COR-L47 (cell line): ENCODE data around the gene CCDC187.
"Not testable (repeated sequence)": the region's sequence is repeated elsewhere in the genome, so short reads cannot be mapped to it uniquely, and the experiment has no call there.

Source experiments
- DNase-seq: peaks from one replicate; lab custom pipeline; 2025; lab: John Stamatoyannopoulos, UW

The CCDC187 gene

DNA sequence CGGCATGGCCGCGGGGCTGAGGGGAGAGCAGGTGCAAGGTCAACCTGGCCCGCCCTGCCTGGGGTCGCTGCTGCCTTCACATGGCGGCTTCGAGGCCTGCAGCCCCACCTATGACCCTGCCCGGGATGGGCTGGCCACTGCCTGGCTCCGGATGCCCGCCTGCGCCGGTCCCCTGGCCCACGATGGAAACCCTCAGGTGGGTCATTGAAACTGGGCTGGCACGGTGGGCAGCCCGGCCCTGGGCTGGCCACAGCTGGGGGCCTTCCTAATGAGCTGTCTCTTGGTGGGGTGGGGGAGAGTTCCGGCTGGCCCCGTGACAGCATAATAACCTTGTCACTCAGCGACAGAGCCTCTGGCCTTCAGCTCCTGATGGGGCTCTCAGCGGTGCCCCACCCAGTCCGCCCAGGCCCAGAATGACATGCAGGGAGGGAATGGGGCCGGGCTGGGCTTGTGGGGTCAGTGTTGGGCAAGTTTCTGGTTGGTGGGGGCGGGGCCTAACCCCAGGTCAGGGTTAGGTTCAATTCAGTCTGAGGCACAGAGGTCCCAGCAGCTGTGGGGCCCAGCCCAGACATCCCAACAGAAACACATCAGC lies at the start of gene CCDC187:
CCDC187 (minus strand) TSS at position 270 of the 592 bp plus-strand sequence; CDS start at position 6, 264 bp downstream.
- DNase-seq = no peak

GRCh38 chr9:136353088-136353487 lies 49.2 kb upstream of the CCDC187 start:
- DNase-seq = no peak

DNA sequence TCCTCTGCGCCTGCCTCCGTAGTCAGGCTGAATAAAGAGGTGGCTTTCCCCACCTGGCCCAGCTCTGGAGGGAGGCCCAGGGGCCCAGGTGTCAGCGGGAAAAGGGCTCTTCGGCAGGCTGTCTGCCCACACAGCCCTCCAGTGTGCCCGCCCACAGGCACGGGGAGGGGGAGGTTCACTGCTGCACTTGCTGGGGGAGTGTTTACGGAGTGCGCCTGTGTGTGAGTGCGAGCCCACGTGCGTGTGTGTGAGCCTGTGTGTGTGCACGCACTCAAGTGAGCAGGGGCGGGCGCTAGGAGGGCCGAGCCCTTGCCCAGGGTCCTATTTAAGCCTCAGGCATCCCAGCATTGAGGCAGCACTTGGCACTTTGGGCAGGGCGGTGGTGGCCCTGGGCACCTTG lies 48.8 kb upstream of the CCDC187 start:
- no peak for DNase-seq

- DNase-seq = not testable (repeated sequence)
Measured at GRCh38 chr9:136351868-136352267, 48.0 kb upstream of the CCDC187 start.

DNA sequence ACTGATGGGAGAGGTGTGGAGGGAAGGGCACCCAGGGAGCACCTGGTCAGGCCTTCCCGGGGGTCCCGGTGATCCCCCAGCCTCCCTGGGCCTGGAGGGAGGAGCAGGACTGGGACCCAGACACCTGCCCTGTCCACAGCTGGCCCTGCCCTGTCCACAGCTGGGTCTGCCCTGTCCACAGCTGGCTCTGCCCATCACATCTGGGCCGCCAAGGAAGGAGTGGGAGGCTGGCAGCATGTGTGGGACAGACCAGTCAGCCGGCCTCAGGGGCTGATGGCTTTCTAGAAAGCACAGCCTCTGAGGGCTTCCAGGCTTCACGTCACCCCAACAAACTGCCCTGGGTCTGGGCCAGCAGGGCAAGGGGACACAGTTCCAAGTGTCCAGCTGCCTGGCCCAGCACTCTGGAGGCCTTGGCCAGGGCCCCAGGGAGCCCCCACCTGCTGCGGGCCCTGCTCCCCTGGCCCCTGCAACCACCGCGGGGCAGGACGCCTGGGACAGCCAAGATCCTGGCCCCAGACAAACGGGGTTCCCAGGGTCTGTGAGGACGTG lies 47.4 kb upstream of the CCDC187 start:
- no peak for DNase-seq

- DNase-seq = no peak
Measured at GRCh38 chr9:136349546-136349945, 45.7 kb upstream of the CCDC187 start.

GRCh38 chr9:136348691-136349090 lies 44.8 kb upstream of the CCDC187 start:
- DNase-seq = no peak

DNA sequence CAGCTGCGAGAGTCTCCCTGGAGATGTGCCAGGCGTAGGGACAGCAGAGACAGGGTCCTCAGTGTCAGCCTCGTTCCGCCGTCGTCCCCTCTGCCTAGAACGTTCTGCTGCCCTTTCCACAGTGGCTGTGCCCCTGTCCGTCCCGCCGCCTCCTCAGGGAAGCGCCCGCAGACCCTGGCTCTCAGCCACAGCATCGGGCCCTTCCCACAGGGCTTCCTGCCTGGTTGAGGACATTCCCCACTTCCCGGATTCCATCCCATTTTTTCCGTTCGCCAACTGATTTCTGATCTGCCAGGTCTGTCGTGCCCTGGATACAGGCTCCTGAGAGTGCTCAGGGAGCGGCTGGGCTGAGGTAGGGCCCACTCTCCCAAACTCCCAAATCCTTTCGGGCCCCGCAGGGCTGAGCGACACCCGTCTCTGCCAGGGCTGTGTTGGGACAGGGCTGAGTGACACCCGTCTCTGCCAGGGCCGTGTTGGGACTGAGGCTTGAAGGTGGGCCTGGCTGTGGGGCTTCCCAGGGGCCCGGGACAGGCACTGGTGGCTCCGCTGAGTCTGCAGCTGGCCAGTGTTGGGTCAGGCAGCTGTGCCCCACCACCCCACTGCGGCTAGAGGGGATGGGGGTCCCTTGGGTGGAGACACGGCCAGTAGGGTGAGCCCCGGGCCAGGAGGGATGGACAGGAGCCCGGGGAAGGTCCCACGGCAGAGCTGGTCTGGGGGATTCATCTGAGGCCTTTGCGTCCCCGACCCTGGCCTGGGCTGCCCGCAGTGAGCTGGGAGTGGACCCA lies 43.8 kb upstream of the CCDC187 start:
- no peak for DNase-seq

DNA sequence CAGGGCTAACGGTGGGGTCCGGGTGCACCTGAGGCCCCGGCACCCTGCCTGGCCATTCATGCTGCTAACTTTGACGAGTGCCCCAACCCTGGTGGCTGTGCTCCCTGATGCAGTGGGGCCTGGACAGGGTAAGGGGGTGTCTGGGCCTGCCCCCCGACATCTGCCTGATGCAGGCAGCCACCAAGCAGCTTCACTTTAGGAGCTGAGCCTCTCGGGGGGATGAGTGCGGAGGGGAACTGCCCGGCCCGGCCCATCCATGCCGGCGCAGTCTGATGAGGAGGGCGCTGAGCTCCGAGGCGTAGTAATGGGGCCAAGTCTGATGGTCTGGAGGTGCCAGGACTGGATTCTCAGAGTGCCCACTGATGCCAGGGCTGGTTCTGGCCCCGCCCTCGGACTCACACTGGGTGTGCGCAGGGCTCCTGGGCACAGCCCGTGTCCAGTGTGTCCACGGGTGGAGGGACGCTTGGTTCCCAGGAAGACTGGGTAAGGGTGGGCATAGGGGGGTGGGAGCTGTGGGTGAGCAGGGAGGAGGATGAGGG lies 43.1 kb upstream of the CCDC187 start:
- DNase-seq = no peak

DNA sequence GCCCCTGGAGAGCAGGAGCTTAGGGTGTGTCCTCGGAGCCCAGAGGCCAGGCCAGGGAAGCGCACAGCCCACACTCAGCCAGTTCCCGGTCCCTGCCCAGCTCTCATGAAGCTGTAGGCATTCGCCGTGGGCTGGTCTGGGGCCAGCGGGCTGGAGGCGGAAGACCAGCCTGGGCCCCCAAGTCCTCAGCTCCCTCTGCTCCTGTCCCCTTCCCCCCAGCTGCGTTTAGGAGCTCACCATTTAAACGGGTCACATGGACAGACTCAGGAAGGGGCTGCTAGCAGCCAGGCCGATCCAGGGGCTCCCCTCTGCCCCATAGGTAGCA lies 42.2 kb upstream of the CCDC187 start:
- DNase-seq = no peak

- DNase-seq = no peak
Measured at GRCh38 chr9:136345281-136346156, 41.6 kb upstream of the CCDC187 start.

DNA sequence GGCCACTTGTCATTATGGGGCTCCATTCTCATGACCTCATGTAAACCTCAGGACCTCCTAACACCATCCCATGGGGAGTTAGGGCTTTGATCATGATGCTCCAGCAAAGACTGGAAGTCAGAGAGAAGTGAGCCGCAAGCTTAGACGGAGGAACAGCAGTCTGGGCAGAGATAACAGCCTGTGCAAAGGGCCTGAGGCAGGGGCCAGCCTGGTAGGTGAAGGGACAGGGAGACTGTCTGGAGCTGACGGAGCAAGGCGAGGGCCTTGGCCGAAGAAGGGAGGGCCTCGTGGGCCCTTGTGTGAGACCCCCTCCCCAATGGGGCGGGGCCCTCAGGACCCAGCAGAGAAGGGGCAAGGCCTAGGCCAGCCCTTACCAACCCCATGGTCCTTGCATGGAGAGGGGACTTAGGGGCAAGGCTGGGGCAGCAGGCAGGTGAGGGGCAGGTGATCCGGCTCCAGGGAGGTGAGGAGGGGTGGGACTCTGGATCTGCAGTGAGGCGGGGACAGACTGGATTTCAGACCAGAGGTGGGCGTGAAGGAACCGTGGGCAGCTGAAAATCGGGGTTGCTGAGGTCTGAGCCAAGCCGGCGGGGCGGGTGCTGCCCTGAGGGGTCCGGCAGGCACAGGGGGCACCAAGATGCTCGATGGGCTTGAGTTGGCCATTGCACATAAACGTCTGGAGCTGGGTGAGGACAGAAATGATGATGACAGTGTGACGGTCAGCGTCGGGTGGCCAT lies 40.8 kb upstream of the CCDC187 start:
- DNase-seq = no peak

DNA sequence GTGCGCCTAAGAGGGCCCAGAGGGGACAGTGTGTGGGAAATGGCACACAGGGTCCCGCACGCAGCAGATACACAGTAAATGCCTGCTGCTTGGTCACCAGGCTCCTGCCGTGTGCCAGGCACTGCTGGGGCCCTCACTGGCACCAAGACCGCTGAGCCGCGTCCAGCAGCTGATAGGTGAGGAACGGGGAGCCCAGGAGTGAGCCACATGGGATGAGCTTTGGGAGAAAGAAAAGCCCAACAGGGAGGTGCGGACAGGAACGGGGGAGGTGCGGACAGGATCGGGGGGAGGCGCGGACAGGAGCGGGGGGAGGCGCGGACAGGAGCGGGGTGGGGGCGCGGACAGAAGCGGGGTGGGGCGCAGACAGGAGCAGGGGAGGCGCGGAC lies 40.0 kb upstream of the CCDC187 start:
- no peak for DNase-seq

- DNase-seq = no peak
Measured at GRCh38 chr9:136343121-136343883, 39.4 kb upstream of the CCDC187 start.

DNA sequence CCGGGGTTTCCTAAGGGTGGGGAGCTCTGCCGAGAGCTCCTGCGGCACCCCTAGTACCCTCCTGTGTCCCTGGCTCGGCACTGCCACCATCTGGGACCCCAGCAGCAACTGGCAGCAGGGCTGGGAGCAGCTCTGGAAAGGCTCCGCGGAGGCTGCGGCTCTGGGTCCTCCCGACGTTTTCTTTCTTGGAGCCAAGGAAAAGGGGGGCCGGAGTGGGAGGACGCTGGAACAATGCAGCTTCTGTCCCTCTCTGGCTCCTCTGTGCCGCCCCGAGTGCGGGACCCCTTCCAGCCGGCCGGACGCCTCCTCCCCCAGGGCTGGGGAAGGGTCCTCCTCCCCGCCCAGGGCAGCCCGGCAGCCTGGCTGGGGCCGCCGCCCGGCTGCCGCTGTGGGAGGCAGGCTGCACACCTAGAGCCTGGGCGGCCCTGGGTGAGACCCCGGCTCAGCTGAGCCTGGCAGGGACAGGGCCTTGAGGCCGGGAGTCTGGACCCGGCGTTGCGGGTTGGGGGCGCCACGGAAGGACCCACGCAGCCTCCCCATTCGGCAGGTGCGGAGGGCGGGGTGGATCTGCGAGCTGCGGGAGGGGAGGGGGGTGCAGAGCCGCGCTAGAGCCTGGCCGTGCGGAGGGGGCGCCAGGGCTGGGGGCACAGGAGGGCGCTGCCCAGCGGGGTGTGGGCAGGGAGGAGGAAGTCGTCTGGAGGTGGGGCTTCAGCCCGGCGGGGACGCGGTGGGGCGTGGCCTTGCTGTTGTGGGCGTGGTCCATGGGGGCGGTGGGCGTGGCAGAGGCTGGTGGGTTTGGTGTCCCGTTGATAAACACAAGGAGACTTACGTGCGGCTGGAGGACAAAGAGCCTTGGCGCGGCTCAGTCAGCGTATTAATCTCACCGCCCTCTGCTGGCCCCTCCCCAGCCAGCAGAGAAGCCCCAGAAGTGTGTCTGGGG lies 38.6 kb upstream of the CCDC187 start:
- DNase-seq = no peak

DNA sequence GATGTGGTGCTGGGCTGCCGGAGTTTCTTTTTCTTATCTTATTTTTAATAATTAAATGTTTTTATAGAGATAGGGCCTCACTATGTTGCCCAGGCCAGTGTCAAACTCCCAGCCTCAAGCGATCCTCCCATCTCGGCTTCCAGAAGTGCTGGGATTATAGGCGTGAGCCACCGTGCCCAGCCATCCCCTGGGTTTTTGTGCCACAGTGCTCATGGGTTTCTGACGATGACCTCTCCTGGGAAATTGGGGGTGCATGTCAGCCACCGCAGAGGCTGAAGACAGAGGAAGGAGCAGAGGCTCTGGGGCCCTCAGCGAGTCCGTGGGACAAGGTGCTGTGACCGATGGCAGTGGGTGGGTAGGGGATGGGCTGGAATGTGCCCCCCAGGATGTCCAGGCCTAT lies 37.9 kb upstream of the CCDC187 start:
- no peak for DNase-seq

- DNase-seq = no peak
Measured at GRCh38 chr9:136341042-136341655, 37.3 kb upstream of the CCDC187 start.

- no peak for DNase-seq
Measured at GRCh38 chr9:136340356-136341041, 36.6 kb upstream of the CCDC187 start.

GRCh38 chr9:136339958-136340310 lies 36.0 kb upstream of the CCDC187 start:
- DNase-seq = no peak
